Measurements from ENCODE around the gene TOMM20. TPM values are rescaled to one million over a fixed set of nuclear protein-coding genes. Genes with fewer than 3 reads are reported as not detected.
"Not testable (repeated sequence)": the region's sequence is repeated elsewhere in the genome, so short reads cannot be mapped to it uniquely, and the experiment has no call there.

Gene TOMM20
- total RNA-seq, 1 experiment from 2014 or later: 151 TPM

GRCh38 chr1:235093013-235093695 is 35.5 kb downstream of the TOMM20 start:
- intact Hi-C loops (cut with micrococcal nuclease; ENCODE audit: unreplicated experiment): loop anchor here (1.0 kb wide), 1 partner anchor 594 kb away; no protein-coding TSS in a partner anchor
- Mint-ChIP-seq H3K9me3 (ENCODE audit: low read depth, unreplicated experiment) (no peaks in the 10 kb centered on the region), H3K4me1 (ENCODE audit: low read depth, unreplicated experiment) (peaks cover 15% of the 10 kb centered on the region), H3K27ac (ENCODE audit: unreplicated experiment) (peak overlapping the region; percentile 52), H3K36me3 (ENCODE audit: insufficient read depth, unreplicated experiment) (no peaks in the 10 kb centered on the region), H3K4me3 (ENCODE audit: low read depth, unreplicated experiment) (peak overlapping the region; percentile 13), H3K27me3 (ENCODE audit: unreplicated experiment) (no peaks in the 10 kb centered on the region)
- CTCF ChIA-PET: interaction anchor here (0.6 to 1.5 kb wide), 21 partner anchors 12 to 606 kb away, joined by 3 to 25 read pairs (median 5); no protein-coding TSS in a partner anchor
- no TSS peak for BruUV-seq (replicated peaks)
- DNase-seq: peak; percentile 66
- TF ChIP-seq, protein P1, sequence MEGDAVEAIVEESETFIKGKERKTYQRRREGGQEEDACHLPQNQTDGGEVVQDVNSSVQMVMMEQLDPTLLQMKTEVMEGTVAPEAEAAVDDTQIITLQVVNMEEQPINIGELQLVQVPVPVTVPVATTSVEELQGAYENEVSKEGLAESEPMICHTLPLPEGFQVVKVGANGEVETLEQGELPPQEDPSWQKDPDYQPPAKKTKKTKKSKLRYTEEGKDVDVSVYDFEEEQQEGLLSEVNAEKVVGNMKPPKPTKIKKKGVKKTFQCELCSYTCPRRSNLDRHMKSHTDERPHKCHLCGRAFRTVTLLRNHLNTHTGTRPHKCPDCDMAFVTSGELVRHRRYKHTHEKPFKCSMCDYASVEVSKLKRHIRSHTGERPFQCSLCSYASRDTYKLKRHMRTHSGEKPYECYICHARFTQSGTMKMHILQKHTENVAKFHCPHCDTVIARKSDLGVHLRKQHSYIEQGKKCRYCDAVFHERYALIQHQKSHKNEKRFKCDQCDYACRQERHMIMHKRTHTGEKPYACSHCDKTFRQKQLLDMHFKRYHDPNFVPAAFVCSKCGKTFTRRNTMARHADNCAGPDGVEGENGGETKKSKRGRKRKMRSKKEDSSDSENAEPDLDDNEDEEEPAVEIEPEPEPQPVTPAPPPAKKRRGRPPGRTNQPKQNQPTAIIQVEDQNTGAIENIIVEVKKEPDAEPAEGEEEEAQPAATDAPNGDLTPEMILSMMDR (IDR thresholded peaks at IDR 0.05; ENCODE audit: unreplicated experiment): no peak

GRCh38 chr1:235092415-235092814 is 36.2 kb downstream of the TOMM20 start:
- H3K27me3 Mint-ChIP-seq (ENCODE audit: unreplicated experiment); H3K4me3 Mint-ChIP-seq (ENCODE audit: low read depth, unreplicated experiment); intact Hi-C loops (cut with micrococcal nuclease; ENCODE audit: unreplicated experiment); H3K36me3 Mint-ChIP-seq (ENCODE audit: insufficient read depth, unreplicated experiment); H3K9me3 Mint-ChIP-seq (ENCODE audit: low read depth, unreplicated experiment); DNase-seq; H3K27ac Mint-ChIP-seq (ENCODE audit: unreplicated experiment); BruUV-seq (replicated peaks): not testable (repeated sequence)
- CTCF ChIA-PET: interaction anchor here (0.7 to 1.5 kb wide), 3 partner anchors 47 to 599 kb away, joined by 3 to 5 read pairs (median 3); no protein-coding TSS in a partner anchor
- H3K4me1 Mint-ChIP-seq (ENCODE audit: low read depth, unreplicated experiment): peaks cover 15% of the 10 kb centered on the region

- H3K4me3 Mint-ChIP-seq (ENCODE audit: low read depth, unreplicated experiment); H3K27ac Mint-ChIP-seq (ENCODE audit: unreplicated experiment); intact Hi-C loops (cut with micrococcal nuclease; ENCODE audit: unreplicated experiment); BruUV-seq (replicated peaks); DNase-seq; H3K36me3 Mint-ChIP-seq (ENCODE audit: insufficient read depth, unreplicated experiment); H3K27me3 Mint-ChIP-seq (ENCODE audit: unreplicated experiment); H3K9me3 Mint-ChIP-seq (ENCODE audit: low read depth, unreplicated experiment): not testable (repeated sequence)
- CTCF ChIA-PET: interaction anchor here (0.7 kb wide), 1 partner anchor 47 kb away, joined by 3 read pairs; no protein-coding TSS in a partner anchor
- peaks cover 15% of the 10 kb centered on the region for H3K4me1 Mint-ChIP-seq (ENCODE audit: low read depth, unreplicated experiment)
Measured at GRCh38 chr1:235092045-235092406, 36.6 kb downstream of the TOMM20 start.

DNA sequence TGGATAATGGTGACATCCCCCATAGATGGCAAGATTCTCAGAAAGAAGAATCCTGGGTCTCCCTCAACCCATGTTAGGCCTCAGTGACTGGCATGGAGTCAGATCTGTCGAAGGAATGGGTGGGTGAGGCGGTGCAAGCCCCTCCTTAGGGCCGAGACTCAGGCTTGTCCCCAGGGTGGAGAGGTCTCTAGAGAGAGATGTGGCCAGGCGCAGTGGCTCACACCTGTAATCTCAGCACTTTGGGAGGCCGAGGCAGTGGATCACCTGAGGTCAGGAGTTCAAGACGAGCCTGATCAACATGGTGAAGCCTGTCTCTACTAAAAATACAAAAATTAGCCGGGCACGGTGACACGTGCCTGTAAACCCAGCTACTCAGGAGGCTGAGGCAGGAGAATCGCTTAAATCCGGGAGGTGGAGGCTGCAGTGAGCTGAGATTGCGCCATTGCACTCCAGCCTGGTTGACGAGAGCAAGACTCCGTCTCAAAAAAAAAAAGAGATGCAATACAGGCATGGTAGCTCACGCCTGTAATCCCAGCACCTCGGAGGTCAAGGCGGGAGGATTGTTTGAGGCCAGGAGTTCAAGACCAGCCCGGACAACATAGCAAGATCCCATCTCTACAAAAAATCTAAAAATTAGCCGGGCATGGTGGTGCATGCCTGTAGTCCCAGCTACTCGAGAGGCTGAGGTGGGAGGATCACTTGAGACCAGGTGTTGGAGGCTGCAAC is 37.2 kb downstream of the TOMM20 start:
- H3K36me3 Mint-ChIP-seq (ENCODE audit: insufficient read depth, unreplicated experiment); BruUV-seq (replicated peaks); CTCF ChIA-PET; H3K27ac Mint-ChIP-seq (ENCODE audit: unreplicated experiment); DNase-seq; H3K27me3 Mint-ChIP-seq (ENCODE audit: unreplicated experiment); H3K9me3 Mint-ChIP-seq (ENCODE audit: low read depth, unreplicated experiment); intact Hi-C loops (cut with micrococcal nuclease; ENCODE audit: unreplicated experiment); H3K4me3 Mint-ChIP-seq (ENCODE audit: low read depth, unreplicated experiment): not testable (repeated sequence)
- H3K4me1 Mint-ChIP-seq (ENCODE audit: low read depth, unreplicated experiment): peaks cover 15% of the 10 kb centered on the region

DNA sequence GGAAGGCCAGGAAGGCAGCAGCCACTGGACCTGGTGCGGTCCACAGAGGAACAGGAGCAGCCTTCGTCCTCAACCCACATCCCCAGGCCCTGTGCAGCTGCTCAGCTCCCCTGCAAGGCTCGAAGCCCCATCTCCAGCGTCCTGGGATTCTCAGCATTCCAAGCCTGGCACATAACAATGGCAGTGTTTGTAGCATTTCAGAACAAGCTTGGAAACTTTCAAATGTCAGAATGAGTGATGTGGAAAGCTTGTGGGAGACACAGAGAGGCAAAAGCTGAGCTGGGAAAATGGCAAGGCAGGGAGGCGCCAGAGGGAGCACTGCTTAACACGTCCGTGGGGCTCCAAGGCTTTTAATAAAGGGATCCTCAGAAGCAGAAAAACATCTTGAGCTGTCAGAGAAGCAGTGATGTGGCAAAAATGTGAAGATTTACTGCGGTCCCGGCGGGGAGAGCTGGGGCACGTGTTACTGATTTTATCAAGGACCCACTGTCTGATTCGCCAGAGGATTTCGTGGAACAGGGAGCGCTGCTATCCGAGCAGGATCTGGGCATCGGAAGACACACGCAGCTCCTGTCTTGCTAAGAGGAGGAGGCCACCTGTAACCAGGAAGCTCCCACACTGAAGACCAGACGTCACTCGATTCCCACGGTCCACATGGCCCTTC is 38.1 kb downstream of the TOMM20 start:
- H3K4me1 Mint-ChIP-seq (ENCODE audit: low read depth, unreplicated experiment): peaks cover 15% of the 10 kb centered on the region
- H3K27ac Mint-ChIP-seq (ENCODE audit: unreplicated experiment): no peak overlapping the region

More for the DNA sequence above, 38.1 kb downstream of the TOMM20 start:
- TF ChIP-seq, protein P1 (IDR thresholded peaks at IDR 0.05; ENCODE audit: unreplicated experiment): no peak
- no peaks in the 10 kb centered on the region for H3K36me3 Mint-ChIP-seq (ENCODE audit: insufficient read depth, unreplicated experiment)
- intact Hi-C loops (cut with micrococcal nuclease; ENCODE audit: unreplicated experiment): no loop called here
- no peaks in the 10 kb centered on the region for H3K27me3 Mint-ChIP-seq (ENCODE audit: unreplicated experiment)
- no peak overlapping the region for H3K4me3 Mint-ChIP-seq (ENCODE audit: low read depth, unreplicated experiment)
- no peaks in the 10 kb centered on the region for H3K9me3 Mint-ChIP-seq (ENCODE audit: low read depth, unreplicated experiment)
- no peak for DNase-seq
- CTCF ChIA-PET: interaction anchor here (1.2 kb wide), 1 partner anchor 19 kb away, joined by 3 read pairs; no protein-coding TSS in a partner anchor
- BruUV-seq (replicated peaks): no TSS peak

Measured in Calu3 (cell line).